ENCODE data around the gene CKAP5. TPM values are rescaled to one million over a fixed set of nuclear protein-coding genes. Genes with fewer than 3 reads are reported as not detected.

CKAP5 gene
- total RNA-seq, 1 donor = 99.3 TPM

DNA sequence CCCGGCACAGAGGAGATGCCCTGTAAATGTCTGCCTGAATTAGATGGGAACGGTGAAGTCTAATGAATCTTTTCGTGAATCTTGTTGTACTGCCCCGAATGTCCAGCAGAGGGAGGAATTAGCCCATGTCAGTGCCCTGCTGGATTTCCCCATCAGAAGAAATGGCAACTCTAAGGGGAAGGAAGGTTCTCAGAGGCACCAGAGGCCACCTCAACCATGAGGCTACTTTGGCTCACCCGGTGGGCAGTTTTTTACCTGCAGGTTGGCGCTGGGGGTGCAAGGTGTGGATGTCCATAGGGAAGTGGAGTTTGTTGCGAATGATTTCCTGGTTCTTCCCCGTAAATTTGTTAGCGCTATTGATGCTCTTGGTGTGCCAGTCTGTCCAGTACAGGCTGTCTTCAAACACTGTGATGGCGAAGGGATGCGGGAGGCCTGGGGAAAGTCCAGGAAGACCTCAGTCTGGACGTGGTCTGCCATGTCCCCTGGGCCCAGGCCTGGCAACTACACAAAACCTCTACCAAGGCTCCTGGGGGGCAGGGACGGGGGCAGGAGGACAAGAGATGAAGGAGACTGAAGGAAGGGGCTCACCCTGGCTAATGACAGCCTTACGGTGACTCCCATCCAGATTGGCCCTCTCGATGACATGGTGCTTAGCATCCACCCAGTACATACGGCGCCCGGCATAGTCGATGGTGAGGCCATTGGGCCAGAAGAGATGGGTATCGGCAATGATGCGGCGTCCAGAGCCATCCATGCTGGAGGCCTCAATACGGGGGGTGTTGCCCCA is 43.8 kb upstream of the CKAP5 start:
- no peak overlapping the region for H3K4me3 ChIP-seq (ENCODE audit: low read depth, low read length)
- TF ChIP-seq, protein P1, sequence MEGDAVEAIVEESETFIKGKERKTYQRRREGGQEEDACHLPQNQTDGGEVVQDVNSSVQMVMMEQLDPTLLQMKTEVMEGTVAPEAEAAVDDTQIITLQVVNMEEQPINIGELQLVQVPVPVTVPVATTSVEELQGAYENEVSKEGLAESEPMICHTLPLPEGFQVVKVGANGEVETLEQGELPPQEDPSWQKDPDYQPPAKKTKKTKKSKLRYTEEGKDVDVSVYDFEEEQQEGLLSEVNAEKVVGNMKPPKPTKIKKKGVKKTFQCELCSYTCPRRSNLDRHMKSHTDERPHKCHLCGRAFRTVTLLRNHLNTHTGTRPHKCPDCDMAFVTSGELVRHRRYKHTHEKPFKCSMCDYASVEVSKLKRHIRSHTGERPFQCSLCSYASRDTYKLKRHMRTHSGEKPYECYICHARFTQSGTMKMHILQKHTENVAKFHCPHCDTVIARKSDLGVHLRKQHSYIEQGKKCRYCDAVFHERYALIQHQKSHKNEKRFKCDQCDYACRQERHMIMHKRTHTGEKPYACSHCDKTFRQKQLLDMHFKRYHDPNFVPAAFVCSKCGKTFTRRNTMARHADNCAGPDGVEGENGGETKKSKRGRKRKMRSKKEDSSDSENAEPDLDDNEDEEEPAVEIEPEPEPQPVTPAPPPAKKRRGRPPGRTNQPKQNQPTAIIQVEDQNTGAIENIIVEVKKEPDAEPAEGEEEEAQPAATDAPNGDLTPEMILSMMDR (IDR thresholded peaks at IDR 0.05; ENCODE audit: insufficient read depth, low read depth, low read length) = peak; percentile 89
- DNase-seq (ENCODE audit: low read depth) = peak; percentile 79

DNA sequence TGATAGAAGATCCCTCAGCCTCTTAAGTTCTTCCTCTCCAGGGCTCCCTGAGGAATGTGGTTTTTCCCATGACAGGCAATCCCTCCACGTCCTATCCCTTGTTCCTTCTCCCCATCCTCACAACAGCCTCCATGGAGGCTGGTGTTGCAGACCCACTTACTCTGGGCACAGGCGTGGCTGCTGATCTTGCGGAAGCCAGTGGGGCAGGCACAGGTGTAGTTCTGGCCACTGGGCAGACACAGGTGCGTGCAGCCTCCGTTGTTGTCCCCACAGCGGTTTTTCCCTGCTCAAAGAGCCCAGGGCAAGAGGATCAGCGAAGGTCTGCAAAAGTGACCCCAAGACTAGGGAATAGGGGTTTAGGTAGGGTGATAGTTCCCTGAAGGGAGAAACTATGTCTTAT is 43.2 kb upstream of the CKAP5 start:
- no peak for DNase-seq (ENCODE audit: low read depth)
- H3K4me3 ChIP-seq (ENCODE audit: low read depth, low read length) = no peak overlapping the region
- TF ChIP-seq, protein P1 (IDR thresholded peaks at IDR 0.05; ENCODE audit: insufficient read depth, low read depth, low read length) = no peak

DNA sequence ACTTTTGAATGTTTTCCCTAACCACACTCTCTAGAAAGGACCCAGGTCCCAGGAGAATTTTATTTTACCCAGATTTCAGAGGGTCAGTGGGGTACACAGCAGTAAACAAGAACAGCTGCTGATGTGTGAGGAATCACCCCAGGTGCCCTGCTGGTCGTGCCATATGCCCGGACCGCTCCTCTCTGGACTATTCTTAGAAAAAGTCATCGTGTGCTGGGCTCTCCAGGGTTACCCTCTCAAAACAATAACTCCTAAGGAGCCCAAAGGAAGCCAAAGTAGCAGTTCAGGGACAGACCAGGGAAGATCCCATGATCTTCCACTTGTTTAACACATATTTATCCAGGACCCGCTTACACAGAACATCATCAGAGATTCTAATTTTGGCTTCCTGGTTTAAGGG is 42.6 kb upstream of the CKAP5 start:
- no peak overlapping the region for H3K4me3 ChIP-seq (ENCODE audit: low read depth, low read length)
- TF ChIP-seq, protein P1 (IDR thresholded peaks at IDR 0.05; ENCODE audit: insufficient read depth, low read depth, low read length) = no peak
- DNase-seq (ENCODE audit: low read depth) = no peak

DNA sequence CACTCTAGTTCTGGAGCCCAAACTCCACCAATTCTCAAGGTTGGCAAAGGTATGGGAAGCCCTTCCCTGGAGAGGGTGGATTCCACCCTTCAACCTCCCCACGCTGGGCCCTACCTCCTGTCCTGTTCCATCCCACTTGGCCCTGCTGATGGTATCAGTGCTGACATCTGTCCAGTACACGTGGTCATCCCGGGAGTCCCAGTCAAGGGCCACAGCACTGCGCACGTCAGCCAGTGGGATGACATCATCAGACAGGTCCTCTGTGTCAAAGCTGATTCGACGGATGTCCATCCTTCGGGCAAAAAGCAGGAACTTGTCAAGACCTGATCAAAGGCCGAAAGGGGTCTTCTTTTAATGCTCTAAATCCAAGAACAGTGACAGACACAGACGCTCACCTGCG is 40.1 kb upstream of the CKAP5 start:
- H3K4me3 ChIP-seq (ENCODE audit: low read depth, low read length) = no peak overlapping the region
- DNase-seq (ENCODE audit: low read depth) = no peak
- TF ChIP-seq, protein P1 (IDR thresholded peaks at IDR 0.05; ENCODE audit: insufficient read depth, low read depth, low read length) = no peak

DNA sequence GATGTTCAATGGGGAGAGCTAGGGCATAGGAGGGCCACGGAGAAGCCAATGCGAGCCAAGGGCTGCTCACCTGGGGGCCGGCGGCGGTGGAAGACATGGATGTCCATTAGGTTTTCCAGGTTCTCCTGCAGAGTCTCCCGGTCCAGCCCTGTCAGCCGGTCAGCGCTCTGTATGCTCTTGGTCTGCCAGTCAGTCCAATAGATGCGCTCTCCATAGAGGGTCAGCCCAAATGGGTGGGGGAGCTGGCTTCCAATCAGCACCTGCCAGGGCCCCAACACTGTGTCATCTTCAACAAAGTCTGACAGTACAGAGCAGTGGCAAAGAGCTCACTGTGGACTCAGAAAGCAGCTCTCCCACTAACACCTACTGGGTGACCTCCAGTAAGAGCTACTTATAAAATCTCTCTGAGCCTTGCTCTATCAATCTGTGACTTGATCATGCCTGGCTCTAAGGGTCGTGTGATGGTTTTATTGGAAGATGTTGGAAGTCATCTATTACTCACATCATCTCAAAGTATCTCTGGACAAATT is 33.0 kb upstream of the CKAP5 start:
- DNase-seq (ENCODE audit: low read depth) = no peak
- H3K4me3 ChIP-seq (ENCODE audit: low read depth, low read length) = no peak overlapping the region
- TF ChIP-seq, protein P1 (IDR thresholded peaks at IDR 0.05; ENCODE audit: insufficient read depth, low read depth, low read length) = no peak

DNA sequence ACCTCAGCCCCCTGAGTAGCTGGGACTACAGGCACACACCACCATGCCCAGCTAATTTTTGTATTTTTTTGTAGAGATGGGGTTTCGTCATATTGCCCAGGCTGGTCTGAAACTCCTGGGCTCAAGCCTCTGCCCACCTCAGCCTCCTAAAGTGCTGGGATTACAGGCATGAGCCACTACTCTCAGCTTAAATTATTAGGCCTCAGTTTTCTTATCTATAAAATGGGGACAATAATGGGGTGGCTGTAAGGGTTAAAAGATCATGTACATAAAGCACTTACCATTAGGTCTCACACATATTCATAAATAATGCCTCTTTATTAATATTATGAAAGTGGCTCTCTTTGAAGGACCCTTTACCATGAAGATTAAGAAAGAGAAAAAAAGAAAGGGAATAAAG is 31.5 kb upstream of the CKAP5 start:
- no peak for DNase-seq (ENCODE audit: low read depth)
- TF ChIP-seq, protein P1 (IDR thresholded peaks at IDR 0.05; ENCODE audit: insufficient read depth, low read depth, low read length) = no peak
- H3K4me3 ChIP-seq (ENCODE audit: low read depth, low read length) = no peak overlapping the region

Measured in fibroblast of villous mesenchyme (primary cell).